Stimulated activated CD8-positive, alpha-beta memory T cell treated with anti-CD3 and anti-CD28 coated beads, Interleukin-12 subunit alpha, Interleukin-12 subunit beta, amount 100 ng/mL, for 1 hour (primary cell): ENCODE data around the gene CEP20.
"Not testable (repeated sequence)": the region's sequence is repeated elsewhere in the genome, so short reads cannot be mapped to it uniquely, and the experiment has no call there.

ENCODE experiments used
- DNase-seq: peaks from one replicate; pipeline ENCODE4 v3.0.0-alpha.2; 2020; ENCODE audit warnings: low read depth

The CEP20 gene

GRCh38 chr16:15888072-15888976, at the start of gene CEP20:
TSS of gene CEP20 (minus strand) at chr16:15888603. CDS start at chr16:15888585, 18 bp downstream.
- peak; percentile 99 for DNase-seq

GRCh38 chr16:15936809-15937208, 48.4 kb upstream of the CEP20 start:
- DNase-seq, result not testable (repeated sequence)

- no peak for DNase-seq
Observed at GRCh38 chr16:15934991-15935390, 46.6 kb upstream of the CEP20 start.

- no peak for DNase-seq
Observed at GRCh38 chr16:15933781-15934180, 45.4 kb upstream of the CEP20 start.

- no peak for DNase-seq
Observed at GRCh38 chr16:15932939-15933338, 44.5 kb upstream of the CEP20 start.

GRCh38 chr16:15928261-15929104, 40.1 kb upstream of the CEP20 start:
- DNase-seq, result no peak

GRCh38 chr16:15925631-15926030, 37.2 kb upstream of the CEP20 start:
- no peak for DNase-seq

GRCh38 chr16:15924996-15925395, 36.6 kb upstream of the CEP20 start:
- no peak for DNase-seq

GRCh38 chr16:15919331-15919730, 30.9 kb upstream of the CEP20 start:
- no peak for DNase-seq

- DNase-seq, result not testable (repeated sequence)
Observed at GRCh38 chr16:15918314-15918713, 29.9 kb upstream of the CEP20 start.

GRCh38 chr16:15916323-15916722, 27.9 kb upstream of the CEP20 start:
- DNase-seq, result no peak

GRCh38 chr16:15915555-15916081, 27.2 kb upstream of the CEP20 start:
- DNase-seq, result no peak

GRCh38 chr16:15913046-15913698, 24.8 kb upstream of the CEP20 start:
- DNase-seq, result no peak

- DNase-seq, result no peak
Observed at GRCh38 chr16:15911198-15911597, 22.8 kb upstream of the CEP20 start.

- DNase-seq, result no peak
Observed at GRCh38 chr16:15907863-15908478, 19.6 kb upstream of the CEP20 start.

- no peak for DNase-seq
Observed at GRCh38 chr16:15906439-15906838, 18.0 kb upstream of the CEP20 start.

GRCh38 chr16:15903960-15904359, 15.6 kb upstream of the CEP20 start:
- no peak for DNase-seq

GRCh38 chr16:15900901-15901500, 12.6 kb upstream of the CEP20 start:
- no peak for DNase-seq

GRCh38 chr16:15900357-15900756, 12.0 kb upstream of the CEP20 start:
- no peak for DNase-seq

- DNase-seq, result no peak
Observed at GRCh38 chr16:15899538-15900100, 11.2 kb upstream of the CEP20 start.

GRCh38 chr16:15898654-15899053, 10.3 kb upstream of the CEP20 start:
- no peak for DNase-seq
